Endothelial cell (in vitro differentiated cells): Measurements from ENCODE around the gene TMX4. TPM values are rescaled to one million over a fixed set of nuclear protein-coding genes. Genes with fewer than 3 reads are reported as not detected.

Experiments
- DNase-seq: peaks from one replicate; pipeline ENCODE4 v3.0.0; 2021; ENCODE audit warnings: low spot score
- H3K27ac Mint-ChIP-seq: one replicate; pipeline ENCODE4 v1.8.0; 2021; ENCODE audit warnings: mixed read lengths, inconsistent platforms; ENCODE audit not compliant: unreplicated experiment
- H3K27me3 Mint-ChIP-seq: one replicate; pipeline ENCODE4 v1.8.0; 2021; ENCODE audit warnings: mild to moderate bottlenecking, moderate library complexity, mixed read lengths, inconsistent platforms; ENCODE audit not compliant: unreplicated experiment
- H3K36me3 Mint-ChIP-seq: one replicate; pipeline ENCODE4 v1.8.0; 2021; ENCODE audit warnings: mild to moderate bottlenecking, low read depth, mixed read lengths, inconsistent platforms; ENCODE audit not compliant: unreplicated experiment
- H3K4me1 Mint-ChIP-seq: one replicate; pipeline ENCODE4 v1.8.0; 2021; ENCODE audit warnings: mild to moderate bottlenecking, mixed read lengths, inconsistent platforms; ENCODE audit not compliant: unreplicated experiment
- H3K4me3 Mint-ChIP-seq: one replicate; pipeline ENCODE4 v1.8.0; 2021; ENCODE audit warnings: mild to moderate bottlenecking, mixed read lengths, inconsistent platforms; ENCODE audit not compliant: unreplicated experiment
- H3K9me3 Mint-ChIP-seq: one replicate; pipeline ENCODE4 v1.8.0; 2021; ENCODE audit warnings: mixed read lengths, inconsistent platforms; ENCODE audit not compliant: unreplicated experiment
- CTCF ChIP-seq: fragments of 200-600 bp; sonication (generic); IDR thresholded peaks from one replicate; pipeline ENCODE4 v1.5.0; 2021; ENCODE audit warnings: antibody characterized with exemption; ENCODE audit not compliant: unreplicated experiment
- total RNA-seq: library from RNA; stranded (reverse); fragmentation: NEBNext Ultra II Directional; extraction: Animal tissue kit (Norgen Biotek cat#: 25700); gene quantifications from one replicate; pipeline ENCODE4 v1.2.1, GENCODE V29; 2021; ENCODE audit not compliant: unreplicated experiment

The TMX4 gene
- total RNA-seq, 1 donor from 2014 or later: 19.1 TPM

- H3K27me3 Mint-ChIP-seq: no peaks in the 10 kb centered on the region
- H3K27ac Mint-ChIP-seq: no peak overlapping the region
- no peaks in the 10 kb centered on the region for H3K36me3 Mint-ChIP-seq
- no peaks in the 10 kb centered on the region for H3K4me1 Mint-ChIP-seq
- TF ChIP-seq CTCF: no peak
- no peak for DNase-seq
- no peak overlapping the region for H3K4me3 Mint-ChIP-seq
- no peaks in the 10 kb centered on the region for H3K9me3 Mint-ChIP-seq
Observed at GRCh38 chr20:8062756-8063155, 43.2 kb upstream of the TMX4 start.

GRCh38 chr20:8061861-8062518 lies 42.4 kb upstream of the TMX4 start:
- no peaks in the 10 kb centered on the region for H3K4me1 Mint-ChIP-seq
- H3K27me3 Mint-ChIP-seq: no peaks in the 10 kb centered on the region
- no peak overlapping the region for H3K27ac Mint-ChIP-seq
- DNase-seq: no peak
- no peak for TF ChIP-seq CTCF
- no peak overlapping the region for H3K4me3 Mint-ChIP-seq
- no peaks in the 10 kb centered on the region for H3K36me3 Mint-ChIP-seq
- no peaks in the 10 kb centered on the region for H3K9me3 Mint-ChIP-seq

- H3K36me3 Mint-ChIP-seq: no peaks in the 10 kb centered on the region
- no peak for TF ChIP-seq CTCF
- H3K9me3 Mint-ChIP-seq: no peaks in the 10 kb centered on the region
- H3K4me1 Mint-ChIP-seq: no peaks in the 10 kb centered on the region
- H3K27ac Mint-ChIP-seq: no peak overlapping the region
- no peak for DNase-seq
- H3K4me3 Mint-ChIP-seq: no peak overlapping the region
- H3K27me3 Mint-ChIP-seq: no peaks in the 10 kb centered on the region
Observed at GRCh38 chr20:8060977-8061376, 41.4 kb upstream of the TMX4 start.

GRCh38 chr20:8057871-8058270 lies 38.3 kb upstream of the TMX4 start:
- DNase-seq: no peak
- Mint-ChIP-seq H3K9me3 (no peaks in the 10 kb centered on the region), H3K4me1 (no peaks in the 10 kb centered on the region), H3K36me3 (no peaks in the 10 kb centered on the region), H3K27me3 (no peaks in the 10 kb centered on the region), H3K27ac (no peak overlapping the region), H3K4me3 (no peak overlapping the region)
- TF ChIP-seq CTCF: no peak

GRCh38 chr20:8055096-8055495 lies 35.5 kb upstream of the TMX4 start:
- Mint-ChIP-seq H3K4me1 (no peaks in the 10 kb centered on the region), H3K9me3 (no peaks in the 10 kb centered on the region), H3K27ac (no peak overlapping the region), H3K4me3 (no peak overlapping the region), H3K27me3 (no peaks in the 10 kb centered on the region), H3K36me3 (no peaks in the 10 kb centered on the region)
- no peak for TF ChIP-seq CTCF
- DNase-seq: no peak
